Measurements from ENCODE around the gene TPD52L2.

TPD52L2 gene

GRCh38 chr20:63881451-63882226 lies 16.6 kb downstream of the TPD52L2 start:
- DNase-seq, result no peak

GRCh38 chr20:63882257-63883200 lies 17.5 kb downstream of the TPD52L2 start:
- no peak for DNase-seq

GRCh38 chr20:63883201-63883593 lies 18.1 kb downstream of the TPD52L2 start:
- no peak for DNase-seq

DNA sequence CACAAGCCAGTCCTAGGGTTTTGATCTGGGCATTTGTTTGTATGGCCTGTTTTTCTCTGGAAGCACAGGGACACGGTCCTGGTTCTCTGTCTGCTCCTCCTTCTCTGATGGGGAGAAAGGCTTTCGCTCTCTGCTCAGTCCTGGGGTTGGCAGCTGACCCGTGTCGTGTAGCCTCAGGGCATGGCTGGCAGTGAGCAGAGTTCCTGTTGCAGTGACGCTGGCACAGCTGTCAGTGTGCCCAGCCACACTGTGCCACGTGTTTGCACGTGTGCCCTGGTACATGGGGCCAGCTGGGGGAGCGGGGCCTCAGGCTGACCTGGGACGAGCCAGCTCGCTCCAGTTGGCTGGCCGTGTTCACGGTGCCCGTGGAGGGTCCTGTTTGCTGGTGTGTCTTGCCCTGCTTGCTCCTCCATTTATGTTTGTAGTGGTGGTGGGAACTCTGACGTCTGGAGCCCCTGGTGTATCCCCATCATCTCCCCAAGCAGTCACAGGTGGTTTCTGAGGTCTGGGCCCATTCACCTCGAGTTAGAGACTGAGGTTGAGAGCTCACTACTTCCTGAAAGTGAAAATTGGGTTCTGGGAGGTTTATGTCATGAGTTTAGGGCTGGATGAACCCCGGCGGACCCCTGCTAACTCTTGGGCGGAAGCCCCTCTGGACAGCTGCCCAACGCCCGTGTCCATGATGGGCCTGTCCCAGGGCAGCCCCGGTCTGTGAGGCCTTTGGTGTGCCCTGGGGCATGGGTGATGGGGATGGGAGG lies 19.6 kb downstream of the TPD52L2 start:
- no peak for DNase-seq

DNA sequence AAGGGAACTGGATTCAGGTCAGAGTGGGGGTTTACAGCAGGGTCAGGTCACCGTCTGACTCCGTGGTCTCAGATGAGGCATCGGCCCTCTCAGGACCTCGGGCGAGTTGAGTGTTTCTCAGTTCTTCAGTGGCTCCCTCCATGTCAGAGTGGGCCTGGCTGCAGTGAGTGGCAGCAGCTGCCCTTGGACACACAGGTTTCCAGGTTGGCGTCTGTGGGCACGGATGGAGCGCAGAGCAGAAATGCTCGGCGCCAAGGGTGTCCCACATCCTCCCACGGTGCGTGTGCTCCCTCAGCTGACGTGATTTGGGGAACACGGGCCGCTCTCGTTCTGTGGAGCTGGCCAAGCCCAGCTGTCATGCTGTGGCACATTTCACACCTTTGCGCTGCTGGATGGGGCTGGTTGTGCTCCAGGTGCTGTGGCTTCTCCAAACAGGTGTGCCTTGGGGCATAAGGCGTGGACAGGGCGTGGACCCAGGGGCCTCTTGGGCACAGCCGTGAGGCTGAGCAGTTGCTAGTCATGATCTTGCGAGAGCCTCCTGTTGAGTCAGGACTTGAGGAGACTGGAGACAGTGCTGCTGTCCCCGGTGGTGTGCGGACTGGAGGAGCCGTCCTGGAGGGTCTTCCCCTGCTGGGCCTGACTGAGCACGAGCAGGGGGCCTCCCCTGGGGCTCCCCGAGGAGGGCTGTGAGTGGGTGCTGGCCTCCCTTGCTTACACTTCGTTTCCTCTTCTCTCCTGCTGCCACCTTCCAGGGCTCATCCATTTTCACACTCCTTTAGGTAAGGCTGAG lies 20.4 kb downstream of the TPD52L2 start:
- DNase-seq, result no peak

DNA sequence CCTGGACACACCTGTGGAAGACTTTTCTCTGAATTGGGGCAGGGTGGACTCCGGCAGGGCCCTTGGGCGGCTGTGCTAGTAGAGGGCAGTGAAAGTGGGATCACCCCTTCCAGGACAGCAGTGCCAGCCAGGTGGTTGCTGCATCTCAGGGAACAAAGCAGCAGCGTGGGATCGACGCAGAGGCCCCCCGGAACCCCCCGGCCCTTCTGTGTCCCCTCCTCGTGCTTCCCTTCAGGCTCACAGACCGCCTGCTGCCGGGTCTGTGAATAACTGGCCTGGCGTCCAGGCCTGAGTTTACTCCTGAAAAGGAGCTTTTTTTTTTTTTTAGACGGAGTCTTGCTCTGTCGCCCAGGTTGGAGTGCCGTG lies 21.0 kb downstream of the TPD52L2 start:
- DNase-seq, result no peak

DNA sequence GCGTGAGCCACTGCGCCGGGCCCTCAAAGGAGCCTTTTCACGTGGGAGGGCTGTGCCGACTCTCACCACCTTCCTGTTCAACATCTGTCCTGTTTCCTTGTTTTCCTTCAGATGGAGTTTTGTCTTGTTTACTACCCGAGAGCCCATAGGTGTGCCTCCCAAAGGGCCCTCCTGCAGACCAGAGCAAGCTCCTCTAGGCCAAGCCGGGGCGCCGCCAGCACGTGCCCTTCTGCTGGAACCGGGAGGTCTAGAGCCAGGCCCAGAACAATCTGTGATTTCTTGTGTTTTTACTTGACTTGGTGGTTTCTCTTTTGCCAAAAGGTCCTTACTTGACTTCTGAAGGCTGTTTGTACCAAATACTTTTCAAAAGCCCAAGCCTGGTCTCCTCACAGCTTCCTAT lies 21.9 kb downstream of the TPD52L2 start:
- no peak for DNase-seq

DNA sequence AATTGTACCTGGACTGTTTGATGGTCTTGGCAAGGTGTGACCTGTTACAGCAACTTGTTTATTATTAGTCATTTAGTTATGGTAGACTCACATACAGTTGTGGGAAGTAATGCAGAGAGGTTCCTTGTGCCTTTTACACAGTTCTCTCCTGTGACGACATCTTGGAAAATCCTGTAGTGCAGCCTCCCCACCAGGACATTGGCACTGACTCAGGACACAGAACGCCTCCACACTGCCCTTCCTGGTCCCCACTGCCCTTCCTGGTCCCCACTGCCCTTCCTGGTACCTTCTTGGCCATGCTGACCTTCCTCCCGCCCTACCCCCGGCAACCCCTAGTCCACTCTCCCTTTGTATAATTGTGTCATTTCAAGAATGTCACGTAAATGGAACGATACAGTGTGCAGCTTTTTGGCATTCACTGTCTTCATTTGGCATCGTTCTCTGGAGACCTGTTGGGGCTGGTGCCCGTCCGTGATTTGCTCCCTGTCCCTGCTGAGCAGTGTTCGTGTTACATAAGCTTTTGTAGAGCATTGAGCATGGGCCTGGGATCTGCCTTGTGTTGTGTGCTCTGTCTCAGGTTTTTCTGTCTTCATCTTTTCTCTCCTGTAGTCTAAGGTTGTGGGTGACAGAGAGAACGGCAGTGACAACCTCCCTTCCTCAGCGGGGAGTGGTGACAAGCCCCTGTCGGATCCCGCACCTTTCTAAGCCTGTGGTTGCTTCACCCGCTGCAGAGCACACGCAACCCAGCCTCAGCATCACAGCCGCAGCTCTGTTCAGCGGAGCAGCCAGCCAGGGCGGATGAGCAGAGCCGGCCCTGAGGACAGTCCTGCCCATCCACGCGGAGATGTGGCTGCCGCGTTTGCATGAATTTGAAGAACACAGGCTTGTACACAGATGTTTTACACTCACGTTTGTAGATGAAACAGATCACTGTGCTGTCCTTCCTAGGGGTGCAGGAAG lies 24.5 kb downstream of the TPD52L2 start:
- no peak for DNase-seq

DNA sequence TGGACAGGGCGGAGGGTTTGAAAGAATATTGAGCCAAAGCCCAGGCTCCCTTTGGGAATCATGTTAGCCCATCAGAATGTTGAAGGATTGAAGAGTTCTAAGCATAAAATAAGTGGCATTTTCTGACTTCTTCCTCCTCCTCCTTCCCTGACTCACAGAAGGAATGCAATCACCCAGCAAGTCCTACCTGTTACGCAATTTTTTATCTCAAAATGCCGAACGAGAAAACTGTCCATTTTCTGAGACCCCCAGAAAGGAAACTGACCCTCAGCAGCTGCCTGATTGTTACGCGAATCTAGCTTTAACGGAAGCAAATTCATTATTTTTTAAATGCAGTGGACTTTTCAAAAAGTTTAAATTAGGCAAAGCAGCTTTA lies 25.1 kb downstream of the TPD52L2 start:
- no peak for DNase-seq

- DNase-seq, result no peak
Measured at GRCh38 chr20:63890616-63891015, 25.5 kb downstream of the TPD52L2 start.

DNA sequence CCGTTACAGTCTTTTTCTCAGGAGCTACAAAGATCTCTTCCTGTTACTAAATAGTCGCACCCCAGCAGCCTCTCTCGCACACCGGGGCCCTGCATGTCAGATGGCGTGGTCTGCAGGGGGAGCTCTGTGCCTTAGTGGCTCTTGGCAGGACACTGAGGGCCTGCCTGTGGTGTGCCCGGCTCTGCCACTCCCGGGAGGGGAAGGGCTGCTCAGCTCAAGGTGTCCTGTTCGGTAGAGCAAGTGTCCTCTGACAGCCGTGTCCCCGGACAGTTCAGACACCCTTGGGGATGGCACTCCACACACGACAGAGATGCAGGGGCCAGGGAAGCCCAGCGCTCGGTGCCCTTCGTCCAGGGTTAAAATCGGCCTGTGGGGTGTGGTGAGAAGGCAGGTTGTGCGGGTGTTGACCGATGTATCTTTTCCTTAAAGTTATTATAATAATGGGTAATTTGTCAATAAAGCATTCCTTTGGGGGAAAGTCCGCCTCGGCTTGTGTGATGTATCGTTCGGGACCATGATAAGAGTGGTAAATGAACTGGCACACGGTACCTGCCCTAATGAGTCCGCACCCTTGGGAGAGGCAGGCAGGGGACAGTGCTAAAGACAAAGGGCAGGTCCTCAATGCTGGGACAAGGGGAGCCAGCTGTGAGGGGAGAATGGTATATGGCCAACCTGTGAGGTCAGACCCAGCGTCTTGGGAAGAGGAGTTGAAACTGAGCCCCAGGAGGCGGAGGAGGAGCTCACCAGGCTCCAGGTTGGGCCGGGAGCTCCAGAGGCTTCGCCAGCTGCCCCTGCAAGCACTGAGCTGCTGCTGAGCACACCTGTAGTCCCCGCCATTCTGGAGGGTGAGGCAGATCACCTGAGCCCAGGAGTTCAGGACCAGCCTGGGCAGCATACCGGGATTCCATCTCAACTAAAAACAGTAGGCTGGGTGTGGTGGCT lies 26.3 kb downstream of the TPD52L2 start:
- no peak for DNase-seq

GRCh38 chr20:63892402-63892801 lies 27.3 kb downstream of the TPD52L2 start:
- DNase-seq, result no peak

DNA sequence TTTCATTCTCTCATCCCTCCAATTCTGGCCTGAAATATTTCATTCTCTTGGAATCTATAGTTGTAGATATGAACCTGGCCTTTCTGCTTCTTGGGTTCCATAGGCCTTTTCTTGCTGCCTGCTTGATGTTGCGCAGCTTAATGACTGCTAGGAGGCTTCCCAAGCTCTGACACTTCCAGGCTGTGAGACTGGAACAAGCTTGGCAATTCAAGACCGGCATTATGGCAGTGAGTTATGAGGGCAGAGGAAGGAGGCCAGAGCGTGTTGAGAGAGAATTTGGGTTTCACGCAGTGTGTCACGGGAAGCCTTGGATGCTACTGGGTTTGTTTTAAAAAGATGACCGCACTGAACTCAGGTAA lies 28.9 kb downstream of the TPD52L2 start:
- no peak for DNase-seq

GRCh38 chr20:63894358-63895201 lies 29.5 kb downstream of the TPD52L2 start, which contains the start of gene DNAJC5:
TSS of gene DNAJC5 (plus strand) at chr20:63895126. CDS start at chr20:63928346, 33,220 bp downstream.
- peak; percentile 71 to 80 for DNase-seq

GRCh38 chr20:63895202-63895951 lies 30.3 kb downstream of the TPD52L2 start:
- no peak for DNase-seq

DNA sequence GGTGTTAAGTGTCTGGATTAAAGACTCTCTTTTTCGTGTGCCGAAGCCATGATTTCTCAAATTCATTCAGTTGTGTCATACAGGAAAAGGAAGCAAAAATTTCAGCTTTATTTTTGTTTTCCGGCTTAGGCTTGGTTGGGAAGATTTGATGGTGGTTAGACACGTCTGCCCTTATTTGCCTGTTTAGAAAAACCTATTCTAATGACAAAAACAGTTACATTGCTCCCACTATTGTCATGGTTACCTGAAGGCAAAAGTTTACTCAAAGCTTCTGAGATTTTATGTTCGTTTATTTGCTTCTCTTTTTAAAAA lies 30.8 kb downstream of the TPD52L2 start:
- no peak for DNase-seq

GRCh38 chr20:63896264-63897105 lies 31.4 kb downstream of the TPD52L2 start:
- DNase-seq, result peak; percentile 18 to 70

Measured in bone marrow (tissue), 2 donors.